Measurements from ENCODE around the gene TRAPPC3. TPM values are rescaled to one million over a fixed set of nuclear protein-coding genes. Genes with fewer than 3 reads are reported as not detected.
"Not testable (repeated sequence)": the region's sequence is repeated elsewhere in the genome, so short reads cannot be mapped to it uniquely, and the experiment has no call there.

The TRAPPC3 gene
- total RNA-seq = 10 to 100 TPM; 57.5 to 59.3 TPM

DNA sequence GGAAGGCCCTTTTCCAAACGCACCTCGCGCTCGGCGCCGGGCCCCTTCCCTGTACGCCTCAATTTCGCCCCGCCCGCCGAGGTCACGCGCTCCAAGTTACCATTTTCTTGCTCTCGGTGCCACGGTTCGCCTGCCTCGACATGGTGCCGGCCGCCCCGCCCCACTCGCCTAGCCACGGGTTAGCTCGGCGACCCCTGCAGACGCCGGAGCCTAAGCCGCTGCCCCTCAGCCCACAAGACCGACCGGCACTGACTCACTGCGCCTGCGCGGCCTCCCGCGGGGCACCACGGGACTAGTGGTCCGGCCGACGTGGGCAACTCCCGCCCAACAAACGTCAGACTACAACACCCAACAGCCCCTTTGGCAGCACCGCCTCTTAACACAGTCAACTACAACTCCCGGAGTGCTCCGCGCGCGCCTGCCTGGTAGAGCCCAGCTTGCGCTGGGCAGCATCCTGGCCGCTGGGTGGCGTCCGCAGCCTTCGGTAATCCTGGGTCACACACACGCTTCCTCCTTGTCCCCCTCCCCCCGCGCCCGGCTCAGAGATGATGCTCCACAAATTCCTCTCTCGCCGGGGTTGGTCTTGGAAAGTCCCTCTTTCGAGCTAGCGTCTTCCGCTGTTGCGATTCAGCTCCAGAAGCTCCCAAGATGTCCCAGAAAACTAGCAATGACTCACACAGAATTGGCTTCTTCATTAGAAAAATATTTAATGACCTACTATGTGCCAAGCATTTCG lies at the start of gene TRAPPC3:
TRAPPC3 (minus strand) TSS at position 250 of the 736 bp plus-strand sequence; CDS start at position 142, 108 bp downstream.
- peaks cover 67% of the 10 kb centered on the region for H3K4me1 Mint-ChIP-seq
- H3K27ac Mint-ChIP-seq = peak within 1 kb of the TSS; percentile 98
- CTCF ChIA-PET = interaction anchor here (0.6 to 4.0 kb wide), 54 partner anchors 10 to 695 kb away, joined by 3 to 85 read pairs (median 4); partner anchors contain the start of genes AGO3 and THRAP3
- peak within 1 kb of the TSS; percentile 97 for H3K4me3 Mint-ChIP-seq
- DNase-seq = peak; percentile 99
- no peaks in the 10 kb centered on the region for H3K9me3 Mint-ChIP-seq
- H3K36me3 Mint-ChIP-seq (ENCODE audit: low read depth) = peaks cover 11% of the 10 kb centered on the region
- H3K27me3 Mint-ChIP-seq = no peaks in the 10 kb centered on the region
- POLR2A ChIA-PET = interaction anchor here (0.6 to 1.3 kb wide), 4 partner anchors 12 to 157 kb away, joined by 3 to 5 read pairs (median 4); partner anchors contain the start of gene SH3D21

DNA sequence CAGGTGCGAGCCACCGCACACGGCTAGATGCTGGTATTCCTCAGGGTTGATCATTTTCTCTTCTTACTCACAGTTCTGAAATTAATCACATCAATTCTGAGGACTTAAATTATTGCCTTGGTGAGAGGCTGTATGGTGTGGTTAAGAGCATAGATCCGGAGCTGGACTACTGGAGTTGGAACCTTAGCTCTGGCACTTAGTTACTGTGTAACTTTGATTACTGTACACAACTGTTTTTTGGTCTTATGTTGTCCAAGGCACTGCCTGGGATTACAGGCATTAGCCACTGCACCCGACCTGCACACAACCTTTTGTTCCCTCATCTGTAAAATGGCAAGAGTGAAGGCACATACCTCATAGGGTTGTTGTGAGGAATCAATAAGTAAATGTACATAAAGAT lies 49.4 kb upstream of the TRAPPC3 start:
- H3K27ac Mint-ChIP-seq = no peak overlapping the region
- CTCF ChIA-PET = interaction anchor here (2.1 to 3.1 kb wide), 2 partner anchors 10 to 49 kb away, joined by 7 to 16 read pairs; partner anchors contain the start of gene TRAPPC3
- POLR2A ChIA-PET = no interaction called here
- H3K36me3 Mint-ChIP-seq (ENCODE audit: low read depth) = no peaks in the 10 kb centered on the region
- H3K4me3 Mint-ChIP-seq = no peak overlapping the region
- peaks cover 4% of the 10 kb centered on the region for H3K27me3 Mint-ChIP-seq
- DNase-seq = no peak
- no peaks in the 10 kb centered on the region for H3K9me3 Mint-ChIP-seq
- peaks cover 5% of the 10 kb centered on the region for H3K4me1 Mint-ChIP-seq

DNA sequence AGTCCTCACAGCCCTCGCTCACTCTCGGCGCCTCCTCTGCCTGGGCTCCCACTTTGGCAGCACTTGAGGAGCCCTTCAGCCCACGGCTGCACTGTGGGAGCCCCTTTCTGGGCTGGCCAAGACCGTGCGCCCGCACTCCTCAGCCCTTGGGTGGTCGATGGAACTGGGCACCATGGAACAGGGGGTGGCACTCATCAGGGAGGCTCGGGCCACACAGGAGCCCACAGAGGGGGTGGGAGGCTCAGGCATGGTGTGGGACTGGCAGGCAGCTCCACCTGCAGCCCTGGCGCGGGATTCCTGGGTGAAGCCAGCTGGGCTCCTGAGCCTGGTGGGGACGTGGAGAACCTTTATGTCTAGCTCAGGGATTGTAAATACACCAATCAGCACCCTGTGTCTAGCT lies 47.5 kb upstream of the TRAPPC3 start:
- POLR2A ChIA-PET, H3K27ac Mint-ChIP-seq: not testable (repeated sequence)

DNA sequence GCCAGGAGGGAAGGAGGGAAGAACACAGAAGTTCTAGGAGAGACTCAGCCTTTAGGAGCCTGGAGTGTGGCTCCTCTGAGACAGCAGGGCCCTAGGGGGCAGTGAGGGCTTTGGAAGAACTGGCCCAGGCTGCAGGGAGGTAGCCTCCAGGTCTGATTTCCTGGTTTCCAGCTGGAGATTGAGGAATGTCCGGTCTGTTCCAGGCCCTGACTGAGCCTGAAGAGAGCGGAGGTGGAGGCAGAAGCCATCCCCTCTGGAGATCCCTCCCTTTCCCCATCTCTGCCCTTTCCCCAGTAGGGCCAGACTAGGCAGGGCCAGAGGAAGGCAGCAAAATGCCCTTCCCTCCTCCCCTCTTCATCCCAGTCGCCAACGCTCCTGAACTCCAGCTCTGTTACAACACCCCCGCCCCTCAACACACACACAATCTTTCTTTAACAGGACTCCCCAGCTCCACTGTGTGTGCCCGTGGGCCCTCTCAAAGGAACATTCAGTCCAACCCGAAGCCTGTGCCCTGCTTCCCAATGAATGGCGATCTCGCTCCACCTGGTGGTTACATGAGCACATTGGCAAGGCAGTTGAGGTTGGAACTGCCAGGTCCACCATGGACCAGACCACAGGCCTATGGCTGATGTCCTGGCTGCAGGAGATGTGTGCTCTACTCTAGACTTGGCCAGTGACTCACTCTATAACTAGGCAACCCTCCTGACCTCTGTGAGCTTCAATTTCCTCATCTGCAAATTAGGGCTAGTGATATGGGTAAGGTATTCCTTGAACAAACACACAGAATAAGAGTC lies 38.7 kb upstream of the TRAPPC3 start:
- POLR2A ChIA-PET = no interaction called here
- Mint-ChIP-seq H3K4me3 (no peak overlapping the region), H3K36me3 (ENCODE audit: low read depth) (peaks cover 2% of the 10 kb centered on the region), H3K9me3 (no peaks in the 10 kb centered on the region), H3K27ac (peak overlapping the region; percentile 84), H3K4me1 (peaks cover 8% of the 10 kb centered on the region), H3K27me3 (no peaks in the 10 kb centered on the region)
- CTCF ChIA-PET = interaction anchor here (0.6 to 4.4 kb wide), 24 partner anchors 10 to 973 kb away, joined by 3 to 58 read pairs (median 4); partner anchors contain the start of genes MAP7D1 and TRAPPC3
- peak; percentile 88 for DNase-seq

More for the DNA sequence above, 47.5 kb upstream of the TRAPPC3 start:
- not testable (repeated sequence) for H3K4me3 Mint-ChIP-seq; H3K27me3 Mint-ChIP-seq; H3K4me1 Mint-ChIP-seq; H3K9me3 Mint-ChIP-seq; H3K36me3 Mint-ChIP-seq (ENCODE audit: low read depth); DNase-seq
- CTCF ChIA-PET = interaction anchor here (3.1 kb wide), 1 partner anchor 8 kb away, joined by 16 read pairs; no protein-coding TSS in a partner anchor

DNA sequence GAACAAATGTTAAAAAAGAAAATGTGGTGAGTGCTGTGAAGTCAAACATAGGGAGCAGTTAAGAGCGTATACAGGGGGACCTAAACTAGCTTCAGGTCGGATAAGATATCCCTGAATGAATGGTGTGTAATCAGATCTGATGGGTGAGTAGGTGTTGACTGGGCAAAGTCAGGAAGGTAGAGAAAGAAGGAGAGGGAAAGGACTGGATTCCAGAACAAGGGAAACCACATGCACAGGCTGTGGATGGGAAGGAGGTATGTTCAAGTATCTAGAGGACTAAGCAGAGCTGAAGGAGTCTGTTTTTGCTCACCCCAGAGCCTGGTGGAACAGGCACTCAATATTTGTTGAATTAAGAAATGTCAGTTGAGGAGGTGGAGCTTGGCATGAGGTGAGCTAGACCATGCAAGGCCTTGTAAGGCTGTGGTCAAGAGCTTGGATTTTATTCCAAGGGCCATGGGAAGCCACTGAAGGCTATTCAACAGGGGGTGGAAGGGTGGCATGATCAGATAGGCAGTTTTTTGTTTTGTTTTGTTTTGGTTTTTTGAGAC lies 34.1 kb upstream of the TRAPPC3 start:
- Mint-ChIP-seq H3K4me1 (peaks cover 8% of the 10 kb centered on the region), H3K27me3 (no peaks in the 10 kb centered on the region), H3K27ac (peak overlapping the region; percentile 34), H3K9me3 (no peaks in the 10 kb centered on the region), H3K4me3 (no peak overlapping the region), H3K36me3 (ENCODE audit: low read depth) (peaks cover 26% of the 10 kb centered on the region)
- ChIA-PET CTCF (interaction anchor here (1.2 to 2.5 kb wide), 3 partner anchors 10 to 33 kb away, joined by 3 to 18 read pairs (median 7); partner anchors contain the start of gene TRAPPC3), POLR2A (interaction anchor here (0.6 kb wide), 1 partner anchor 107 kb away, joined by 4 read pairs; no protein-coding TSS in a partner anchor)
- no peak for DNase-seq

DNA sequence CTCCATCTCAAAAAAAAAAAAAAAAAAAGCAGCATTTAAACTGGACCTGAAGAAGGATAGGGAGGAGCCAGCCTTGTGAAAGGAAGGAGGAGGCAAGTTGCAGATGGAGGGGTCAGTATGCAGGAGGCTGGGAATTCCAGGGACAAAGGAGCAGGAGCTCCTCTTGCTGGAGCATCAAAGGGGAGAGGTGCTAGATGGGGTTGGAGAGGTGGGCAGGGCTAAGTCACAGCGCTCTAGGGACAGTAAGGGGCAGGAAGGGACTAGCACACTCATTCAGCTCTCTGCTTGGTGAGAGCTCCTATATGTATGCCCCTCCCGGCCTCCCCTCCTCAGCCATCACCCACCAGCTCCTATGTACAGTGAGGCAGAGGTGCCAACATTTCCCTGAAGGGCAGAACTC lies 33.4 kb upstream of the TRAPPC3 start:
- no peak overlapping the region for H3K27ac Mint-ChIP-seq
- DNase-seq = no peak
- ChIA-PET CTCF (interaction anchor here (0.6 to 2.5 kb wide), 5 partner anchors 9 to 33 kb away, joined by 3 to 18 read pairs (median 3); partner anchors contain the start of gene TRAPPC3), POLR2A (no interaction called here)
- H3K4me1 Mint-ChIP-seq = peaks cover 4% of the 10 kb centered on the region
- no peaks in the 10 kb centered on the region for H3K27me3 Mint-ChIP-seq
- H3K9me3 Mint-ChIP-seq = no peaks in the 10 kb centered on the region
- peaks cover 27% of the 10 kb centered on the region for H3K36me3 Mint-ChIP-seq (ENCODE audit: low read depth)
- no peak overlapping the region for H3K4me3 Mint-ChIP-seq

DNA sequence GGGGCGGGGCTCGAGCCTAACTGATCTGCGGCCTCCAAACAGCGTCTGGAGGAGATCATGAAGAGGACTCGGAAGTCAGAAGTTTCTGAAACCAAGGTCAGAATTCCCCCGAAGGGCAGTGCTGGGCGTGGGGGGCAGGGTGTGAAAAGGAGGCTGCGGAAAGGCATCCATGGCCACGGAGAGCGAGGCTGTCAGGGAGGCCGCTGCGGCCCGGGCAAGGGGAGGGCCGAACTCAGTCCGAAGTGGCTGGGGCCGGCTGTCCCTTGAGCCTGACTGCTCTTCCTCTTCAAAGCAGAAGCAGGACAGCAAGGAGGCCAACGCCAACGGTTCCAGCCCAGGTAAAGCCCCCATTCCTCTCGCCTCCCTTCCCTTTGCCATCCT lies 29.9 kb upstream of the TRAPPC3 start:
- ChIA-PET CTCF (interaction anchor here (0.6 kb wide), 1 partner anchor 42 kb away, joined by 3 read pairs; no protein-coding TSS in a partner anchor), POLR2A (no interaction called here)
- H3K4me3 Mint-ChIP-seq = no peak overlapping the region
- DNase-seq = no peak
- H3K36me3 Mint-ChIP-seq (ENCODE audit: low read depth) = peaks cover 45% of the 10 kb centered on the region
- no peak overlapping the region for H3K27ac Mint-ChIP-seq
- H3K9me3 Mint-ChIP-seq = no peaks in the 10 kb centered on the region
- H3K4me1 Mint-ChIP-seq = no peaks in the 10 kb centered on the region
- no peaks in the 10 kb centered on the region for H3K27me3 Mint-ChIP-seq

DNA sequence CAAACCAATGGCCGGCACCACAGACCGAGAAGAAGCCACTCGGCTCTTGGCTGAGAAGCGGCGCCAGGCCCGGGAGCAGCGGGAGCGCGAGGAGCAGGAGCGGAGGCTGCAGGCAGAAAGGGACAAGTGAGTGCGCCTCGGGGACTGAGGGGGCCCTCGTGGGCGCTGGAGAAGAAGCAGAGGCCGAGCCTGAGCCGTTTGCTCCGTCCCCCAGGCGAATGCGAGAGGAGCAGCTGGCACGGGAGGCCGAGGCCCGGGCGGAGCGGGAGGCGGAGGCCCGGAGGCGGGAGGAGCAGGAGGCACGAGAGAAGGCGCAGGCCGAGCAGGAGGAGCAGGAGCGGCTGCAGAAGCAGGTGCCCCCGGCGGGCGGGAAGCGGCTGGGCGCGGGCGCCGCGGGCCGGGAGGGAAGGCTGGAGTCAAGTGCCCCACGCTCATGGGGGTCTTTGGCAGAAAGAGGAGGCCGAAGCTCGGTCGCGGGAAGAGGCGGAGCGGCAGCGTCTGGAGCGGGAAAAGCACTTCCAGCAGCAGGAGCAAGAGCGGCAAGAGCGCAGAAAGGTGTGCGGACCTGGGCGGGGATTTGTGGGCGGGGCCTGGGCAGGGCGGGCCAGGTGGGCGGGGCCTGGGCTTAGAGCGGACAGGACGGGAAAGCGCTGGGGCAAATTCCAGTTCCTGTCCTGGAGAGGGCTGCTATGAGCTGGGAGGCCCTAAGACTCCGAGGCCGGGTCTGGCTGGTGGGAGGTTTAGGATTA lies 29.4 kb upstream of the TRAPPC3 start:
- POLR2A ChIA-PET = no interaction called here
- H3K4me3 Mint-ChIP-seq = no peak overlapping the region
- CTCF ChIA-PET = interaction anchor here (0.6 kb wide), 1 partner anchor 43 kb away, joined by 3 read pairs; no protein-coding TSS in a partner anchor
- no peaks in the 10 kb centered on the region for H3K27me3 Mint-ChIP-seq
- H3K4me1 Mint-ChIP-seq = no peaks in the 10 kb centered on the region
- H3K27ac Mint-ChIP-seq = peak overlapping the region; percentile 25
- peaks cover 50% of the 10 kb centered on the region for H3K36me3 Mint-ChIP-seq (ENCODE audit: low read depth)
- no peaks in the 10 kb centered on the region for H3K9me3 Mint-ChIP-seq
- no peak for DNase-seq

DNA sequence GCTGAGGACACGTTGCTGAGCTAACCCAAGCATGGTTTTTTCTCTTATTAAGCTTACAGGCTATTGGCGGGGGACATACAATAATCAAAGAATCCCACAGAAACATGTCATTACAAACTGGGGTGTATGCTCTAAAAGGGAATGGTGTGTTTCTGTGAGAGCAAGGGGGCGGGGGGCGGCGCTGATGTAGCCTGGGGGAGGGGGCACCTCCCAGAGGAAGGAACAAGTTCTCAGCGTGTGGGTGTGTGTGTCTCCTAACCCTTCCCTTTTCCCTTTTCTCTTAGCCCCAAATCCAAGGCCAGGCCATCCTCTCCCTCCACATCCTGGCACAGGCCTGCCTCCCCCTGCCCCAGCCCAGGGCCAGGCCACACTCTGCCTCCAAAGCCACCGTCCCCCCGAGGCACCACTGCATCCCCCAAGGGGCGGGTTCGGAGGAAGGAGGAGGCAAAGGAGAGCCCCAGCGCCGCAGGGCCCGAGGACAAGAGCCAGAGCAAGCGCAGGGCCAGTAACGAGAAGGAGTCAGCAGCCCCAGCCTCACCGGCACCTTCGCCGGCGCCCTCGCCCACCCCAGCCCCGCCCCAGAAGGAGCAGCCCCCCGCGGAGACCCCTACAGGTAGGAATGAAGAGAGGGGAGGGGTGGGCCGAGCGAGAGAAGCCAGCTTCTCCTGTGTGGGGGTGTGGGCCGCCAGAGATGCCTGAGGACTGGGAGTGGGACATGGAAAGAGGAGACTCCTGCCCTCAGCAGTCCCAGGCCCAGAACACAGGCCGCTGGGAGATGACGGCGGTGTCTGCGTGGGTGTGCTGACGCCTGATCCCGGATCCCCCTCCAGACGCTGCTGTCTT lies 28.5 kb upstream of the TRAPPC3 start:
- no peak overlapping the region for H3K27ac Mint-ChIP-seq
- H3K9me3 Mint-ChIP-seq = no peaks in the 10 kb centered on the region
- H3K4me1 Mint-ChIP-seq = no peaks in the 10 kb centered on the region
- H3K4me3 Mint-ChIP-seq = no peak overlapping the region
- CTCF ChIA-PET = no interaction called here
- H3K36me3 Mint-ChIP-seq (ENCODE audit: low read depth) = peaks cover 53% of the 10 kb centered on the region
- H3K27me3 Mint-ChIP-seq = no peaks in the 10 kb centered on the region
- no peak for DNase-seq
- POLR2A ChIA-PET = no interaction called here

DNA sequence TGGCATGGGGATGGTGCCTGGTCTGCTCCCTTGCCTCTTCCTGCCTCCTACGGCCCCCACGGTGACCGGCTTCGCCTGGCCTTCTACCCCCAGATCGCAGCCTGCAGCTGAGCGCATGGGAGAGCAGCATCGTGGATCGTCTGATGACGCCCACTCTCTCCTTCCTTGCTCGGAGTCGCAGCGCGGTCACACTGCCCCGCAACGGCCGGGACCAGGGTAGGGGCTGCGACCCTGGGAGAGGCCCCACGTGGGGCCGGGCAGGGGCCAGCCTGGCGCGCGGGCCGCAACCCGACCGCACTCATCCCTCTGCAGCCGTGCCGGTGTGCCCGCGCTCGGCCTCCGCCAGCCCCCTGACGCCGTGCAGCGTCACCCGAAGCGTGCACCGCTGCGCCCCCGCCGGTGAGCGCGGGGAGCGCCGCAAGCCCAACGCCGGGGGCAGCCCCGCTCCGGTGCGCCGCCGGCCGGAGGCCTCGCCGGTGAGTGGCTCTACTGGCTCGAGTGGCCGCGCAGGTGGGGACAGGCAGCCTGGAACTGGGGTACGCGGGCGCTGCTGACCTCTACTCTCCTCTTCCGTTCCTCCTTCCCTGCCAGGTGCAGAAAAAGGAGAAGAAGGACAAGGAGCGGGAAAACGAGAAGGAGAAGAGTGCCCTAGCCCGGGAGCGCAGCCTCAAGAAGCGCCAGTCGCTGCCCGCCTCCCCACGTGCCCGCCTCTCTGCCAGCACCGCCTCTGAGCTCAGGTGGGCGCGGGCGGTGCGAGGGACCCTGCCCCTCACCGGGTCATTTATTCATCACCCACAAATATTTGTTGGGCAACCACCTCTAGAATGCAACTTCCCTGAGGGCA lies 27.0 kb upstream of the TRAPPC3 start:
- ChIA-PET POLR2A (no interaction called here), CTCF (interaction anchor here (0.9 kb wide), 1 partner anchor 26 kb away, joined by 3 read pairs; no protein-coding TSS in a partner anchor)
- H3K4me1 Mint-ChIP-seq = no peaks in the 10 kb centered on the region
- H3K9me3 Mint-ChIP-seq = no peaks in the 10 kb centered on the region
- H3K27me3 Mint-ChIP-seq = no peaks in the 10 kb centered on the region
- H3K36me3 Mint-ChIP-seq (ENCODE audit: low read depth) = peaks cover 59% of the 10 kb centered on the region
- H3K4me3 Mint-ChIP-seq = no peak overlapping the region
- no peak for DNase-seq
- H3K27ac Mint-ChIP-seq = no peak overlapping the region
